ENCODE measurements around the gene FHAD1. TPM values are rescaled to one million over a fixed set of nuclear protein-coding genes. Genes with fewer than 3 reads are reported as not detected.

FHAD1 gene
- total RNA-seq, 2 experiments from 2014 or later = not detected

- no TSS peak for BruUV-seq (replicated peaks)
- H3K9me2 ChIP-seq (ENCODE audit: insufficient read depth, low read length) = no peaks in the 10 kb centered on the region
- no peak overlapping the region for H3K27ac ChIP-seq (ENCODE audit: low read depth, low read length, poor library complexity, severe bottlenecking)
- H3K36me3 ChIP-seq (ENCODE audit: insufficient read depth, low read length) = no peaks in the 10 kb centered on the region
- no peaks in the 10 kb centered on the region for H3K9me3 ChIP-seq (ENCODE audit: low read length)
- H3K79me2 ChIP-seq (ENCODE audit: insufficient read depth, low read depth, low read length) = no peaks in the 10 kb centered on the region
- CTCF ChIA-PET (ENCODE audit: unreplicated experiment) = no interaction called here
- intact Hi-C loops (cut with micrococcal nuclease; ENCODE audit: unreplicated experiment) = no loop called here
- H3K4me1 ChIP-seq (ENCODE audit: insufficient read depth, low read length, poor library complexity, severe bottlenecking) = no peaks in the 10 kb centered on the region
- POLR2A ChIA-PET = no interaction called here
- no peak overlapping the region for H3K4me2 ChIP-seq (ENCODE audit: low read length)
- H4K20me1 ChIP-seq (ENCODE audit: insufficient read depth, low read length) = no peaks in the 10 kb centered on the region
- TF ChIP-seq EZH2phosphoT487 (IDR thresholded peaks at IDR 0.05; ENCODE audit: borderline replicate concordance, low read depth, low read length) = no peak
- TF ChIP-seq CTCF (conservative IDR thresholded peaks at IDR 0.05; ENCODE audit: low read length) = no peak
- no peak overlapping the region for H2AFZ ChIP-seq (ENCODE audit: low read length)
- DNase-seq (ENCODE audit: low spot score) = no peak
- no peak overlapping the region for H3K4me3 ChIP-seq (ENCODE audit: low read depth, low read length, poor library complexity, severe bottlenecking)
Observed at GRCh38 chr1:15328351-15329103, 81.5 kb downstream of the FHAD1 start.

GRCh38 chr1:15329104-15329820 lies 82.2 kb downstream of the FHAD1 start:
- no peaks in the 10 kb centered on the region for H3K9me2 ChIP-seq (ENCODE audit: insufficient read depth, low read length)
- DNase-seq (ENCODE audit: low spot score) = no peak
- intact Hi-C loops (cut with micrococcal nuclease; ENCODE audit: unreplicated experiment) = no loop called here
- H3K9me3 ChIP-seq (ENCODE audit: low read length) = no peaks in the 10 kb centered on the region
- no peak for TF ChIP-seq EZH2phosphoT487 (IDR thresholded peaks at IDR 0.05; ENCODE audit: borderline replicate concordance, low read depth, low read length)
- 0 out of 2 replicates have a peak, but pooled peaks have one; percentile 16 for TF ChIP-seq CTCF (conservative IDR thresholded peaks at IDR 0.05; ENCODE audit: low read length)
- no peak overlapping the region for H3K4me2 ChIP-seq (ENCODE audit: low read length)
- H3K4me1 ChIP-seq (ENCODE audit: insufficient read depth, low read length, poor library complexity, severe bottlenecking) = no peaks in the 10 kb centered on the region
- ChIA-PET CTCF (ENCODE audit: unreplicated experiment) (no interaction called here), POLR2A (no interaction called here)
- H2AFZ ChIP-seq (ENCODE audit: low read length) = no peak overlapping the region
- no TSS peak for BruUV-seq (replicated peaks)
- no peak overlapping the region for H3K4me3 ChIP-seq (ENCODE audit: low read depth, low read length, poor library complexity, severe bottlenecking)
- no peak overlapping the region for H3K27ac ChIP-seq (ENCODE audit: low read depth, low read length, poor library complexity, severe bottlenecking)
- no peaks in the 10 kb centered on the region for H4K20me1 ChIP-seq (ENCODE audit: insufficient read depth, low read length)
- no peaks in the 10 kb centered on the region for H3K79me2 ChIP-seq (ENCODE audit: insufficient read depth, low read depth, low read length)
- H3K36me3 ChIP-seq (ENCODE audit: insufficient read depth, low read length) = no peaks in the 10 kb centered on the region

GRCh38 chr1:15330028-15330427 lies 83.0 kb downstream of the FHAD1 start:
- BruUV-seq (replicated peaks) = no TSS peak
- Histone ChIP-seq H3K4me1 (ENCODE audit: insufficient read depth, low read length, poor library complexity, severe bottlenecking) (no peaks in the 10 kb centered on the region), H3K27ac (ENCODE audit: low read depth, low read length, poor library complexity, severe bottlenecking) (no peak overlapping the region), H3K79me2 (ENCODE audit: insufficient read depth, low read depth, low read length) (no peaks in the 10 kb centered on the region), H3K4me2 (ENCODE audit: low read length) (no peak overlapping the region), H4K20me1 (ENCODE audit: insufficient read depth, low read length) (no peaks in the 10 kb centered on the region), H3K4me3 (ENCODE audit: low read depth, low read length, poor library complexity, severe bottlenecking) (no peak overlapping the region), H3K9me3 (ENCODE audit: low read length) (no peaks in the 10 kb centered on the region), H3K36me3 (ENCODE audit: insufficient read depth, low read length) (no peaks in the 10 kb centered on the region), H3K9me2 (ENCODE audit: insufficient read depth, low read length) (no peaks in the 10 kb centered on the region), H2AFZ (ENCODE audit: low read length) (no peak overlapping the region)
- no peak for DNase-seq (ENCODE audit: low spot score)
- intact Hi-C loops (cut with micrococcal nuclease; ENCODE audit: unreplicated experiment) = no loop called here
- CTCF ChIA-PET (ENCODE audit: unreplicated experiment) = no interaction called here
- POLR2A ChIA-PET = no interaction called here
- TF ChIP-seq CTCF (conservative IDR thresholded peaks at IDR 0.05; ENCODE audit: low read length) (no peak), EZH2phosphoT487 (IDR thresholded peaks at IDR 0.05; ENCODE audit: borderline replicate concordance, low read depth, low read length) (no peak)
